ENCODE measurements around the gene EFNA1.

EFNA1 gene, protein sequence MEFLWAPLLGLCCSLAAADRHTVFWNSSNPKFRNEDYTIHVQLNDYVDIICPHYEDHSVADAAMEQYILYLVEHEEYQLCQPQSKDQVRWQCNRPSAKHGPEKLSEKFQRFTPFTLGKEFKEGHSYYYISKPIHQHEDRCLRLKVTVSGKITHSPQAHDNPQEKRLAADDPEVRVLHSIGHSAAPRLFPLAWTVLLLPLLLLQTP

DNA sequence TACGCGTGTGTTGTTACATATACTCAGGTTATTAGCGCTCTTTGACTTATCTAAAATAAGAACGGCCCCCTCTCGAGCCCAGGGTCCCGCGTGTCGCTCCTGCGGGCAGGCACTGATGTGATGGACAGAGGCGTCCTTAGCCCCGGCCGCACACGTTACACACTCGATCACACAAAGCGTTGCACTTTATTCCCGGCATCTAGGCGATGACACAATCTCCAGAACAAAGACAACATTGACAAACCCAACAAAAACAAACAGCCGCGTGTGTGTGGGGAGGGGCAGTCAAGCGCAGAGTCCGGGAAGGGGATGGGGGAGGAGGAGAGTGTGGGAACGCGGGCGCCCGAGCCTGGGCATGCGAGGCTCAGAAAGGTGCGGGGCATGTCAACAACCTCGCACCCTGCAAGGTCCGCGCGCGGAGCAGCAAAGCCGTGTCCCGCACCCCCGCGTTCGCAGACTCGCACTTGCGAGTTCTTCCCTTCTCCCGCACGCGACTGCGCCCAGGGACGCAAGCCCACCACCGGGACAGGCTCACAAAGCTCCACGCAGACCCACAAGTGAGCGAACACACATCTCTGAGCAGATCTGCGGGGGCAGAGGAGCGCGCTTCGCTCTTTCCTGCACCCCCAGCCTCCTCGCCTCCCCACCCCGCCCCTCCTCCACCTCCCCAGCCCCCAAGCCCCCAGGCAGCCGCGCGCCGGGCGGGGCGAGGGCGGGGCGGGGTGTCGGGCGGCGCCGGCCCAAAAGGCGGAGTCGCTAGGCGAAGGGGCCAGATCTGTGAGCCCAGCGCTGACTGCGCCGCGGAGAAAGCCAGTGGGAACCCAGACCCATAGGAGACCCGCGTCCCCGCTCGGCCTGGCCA is at the start of gene EFNA1:
EFNA1 (plus strand) TSS at position 772 of the 862 bp plus-strand sequence. CDS start 102 bp downstream, outside the sequence.
- peaks cover 61% of the 10 kb centered on the region for H3K4me1 ChIP-seq (ENCODE audit: control insufficient read depth, insufficient read depth, low read length)
- no peaks in the 10 kb centered on the region for H3K9me3 ChIP-seq (ENCODE audit: control insufficient read depth, low read length)
- peak within 1 kb of the TSS; percentile 90 for H3K4me3 ChIP-seq (ENCODE audit: low read length)

DNA sequence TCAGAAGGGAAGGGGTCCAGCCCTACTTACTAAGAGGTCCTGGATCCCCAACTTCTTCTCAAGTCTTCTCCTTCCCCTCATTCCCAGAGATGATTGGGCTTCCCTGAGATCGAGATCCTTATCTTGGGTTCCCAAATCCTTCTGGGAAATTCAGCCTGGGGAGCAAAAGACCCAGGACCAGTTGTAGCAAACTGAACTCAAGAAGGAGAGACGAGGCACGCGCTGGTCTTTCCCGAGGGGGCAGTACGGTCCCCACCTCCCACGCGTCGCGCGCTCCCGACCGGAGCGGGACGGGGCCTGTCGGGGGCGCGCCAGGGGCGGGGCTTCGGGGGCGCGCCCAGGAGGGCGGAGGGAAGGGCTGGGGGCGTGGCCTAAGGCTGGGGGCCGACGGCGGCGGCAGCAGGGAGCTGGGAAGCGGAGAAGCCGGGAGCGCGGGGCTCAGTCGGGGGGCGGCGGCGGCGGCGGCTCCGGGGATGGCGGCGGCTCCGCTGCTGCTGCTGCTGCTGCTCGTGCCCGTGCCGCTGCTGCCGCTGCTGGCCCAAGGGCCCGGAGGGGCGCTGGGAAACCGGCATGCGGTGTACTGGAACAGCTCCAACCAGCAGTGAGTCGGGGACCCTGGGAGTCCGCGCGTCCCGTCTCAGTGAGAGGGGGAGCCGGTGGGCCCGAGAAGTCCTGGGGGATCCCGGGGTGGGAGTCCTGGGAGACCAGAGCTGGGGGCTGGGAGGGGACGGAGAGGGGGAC is 49.0 kb upstream of the EFNA1 start, which contains the start of gene EFNA3:
EFNA3 (plus strand) TSS at position 369 of the 741 bp plus-strand sequence; CDS start at position 474, 105 bp downstream.
- Histone ChIP-seq H3K36me3 (ENCODE audit: control insufficient read depth, insufficient read depth, low read length) (no peaks in the 10 kb centered on the region), H3K4me3 (ENCODE audit: low read length) (no peak within 1 kb of the TSS), H3K4me1 (ENCODE audit: control insufficient read depth, insufficient read depth, low read length) (peaks cover 61% of the 10 kb centered on the region), H3K9ac (ENCODE audit: low read length) (peak within 1 kb of the TSS; percentile 30), H3K27me3 (ENCODE audit: control insufficient read depth, insufficient read depth, low read length) (peaks cover 47% of the 10 kb centered on the region), H3K9me3 (ENCODE audit: control insufficient read depth, low read length) (no peaks in the 10 kb centered on the region)

More for the DNA sequence above, at the start of gene EFNA1:
- Histone ChIP-seq H3K36me3 (ENCODE audit: control insufficient read depth, insufficient read depth, low read length) (peaks cover 4% of the 10 kb centered on the region), H3K9ac (ENCODE audit: low read length) (peak within 1 kb of the TSS; percentile 96), H3K27me3 (ENCODE audit: control insufficient read depth, insufficient read depth, low read length) (no peaks in the 10 kb centered on the region)

DNA sequence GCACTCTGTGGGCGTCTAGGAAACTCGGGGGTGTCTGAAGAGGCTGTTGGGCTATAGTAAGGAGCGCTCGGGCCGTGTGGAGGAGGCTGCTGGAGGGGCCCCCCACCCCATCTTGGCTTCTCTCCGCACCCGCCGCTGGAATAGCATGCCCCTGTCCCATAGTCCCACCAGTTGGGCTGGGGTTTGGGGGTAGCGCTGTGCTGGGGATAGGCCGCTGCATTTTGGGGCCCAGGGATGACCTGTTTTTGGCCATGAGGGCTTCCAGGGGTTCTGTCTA is 48.5 kb upstream of the EFNA1 start:
- Histone ChIP-seq H3K9me3 (ENCODE audit: control insufficient read depth, low read length) (no peaks in the 10 kb centered on the region), H3K27me3 (ENCODE audit: control insufficient read depth, insufficient read depth, low read length) (peaks cover 52% of the 10 kb centered on the region), H3K9ac (ENCODE audit: low read length) (no peak overlapping the region), H3K4me1 (ENCODE audit: control insufficient read depth, insufficient read depth, low read length) (peaks cover 66% of the 10 kb centered on the region), H3K36me3 (ENCODE audit: control insufficient read depth, insufficient read depth, low read length) (no peaks in the 10 kb centered on the region), H3K4me3 (ENCODE audit: low read length) (no peak overlapping the region)

DNA sequence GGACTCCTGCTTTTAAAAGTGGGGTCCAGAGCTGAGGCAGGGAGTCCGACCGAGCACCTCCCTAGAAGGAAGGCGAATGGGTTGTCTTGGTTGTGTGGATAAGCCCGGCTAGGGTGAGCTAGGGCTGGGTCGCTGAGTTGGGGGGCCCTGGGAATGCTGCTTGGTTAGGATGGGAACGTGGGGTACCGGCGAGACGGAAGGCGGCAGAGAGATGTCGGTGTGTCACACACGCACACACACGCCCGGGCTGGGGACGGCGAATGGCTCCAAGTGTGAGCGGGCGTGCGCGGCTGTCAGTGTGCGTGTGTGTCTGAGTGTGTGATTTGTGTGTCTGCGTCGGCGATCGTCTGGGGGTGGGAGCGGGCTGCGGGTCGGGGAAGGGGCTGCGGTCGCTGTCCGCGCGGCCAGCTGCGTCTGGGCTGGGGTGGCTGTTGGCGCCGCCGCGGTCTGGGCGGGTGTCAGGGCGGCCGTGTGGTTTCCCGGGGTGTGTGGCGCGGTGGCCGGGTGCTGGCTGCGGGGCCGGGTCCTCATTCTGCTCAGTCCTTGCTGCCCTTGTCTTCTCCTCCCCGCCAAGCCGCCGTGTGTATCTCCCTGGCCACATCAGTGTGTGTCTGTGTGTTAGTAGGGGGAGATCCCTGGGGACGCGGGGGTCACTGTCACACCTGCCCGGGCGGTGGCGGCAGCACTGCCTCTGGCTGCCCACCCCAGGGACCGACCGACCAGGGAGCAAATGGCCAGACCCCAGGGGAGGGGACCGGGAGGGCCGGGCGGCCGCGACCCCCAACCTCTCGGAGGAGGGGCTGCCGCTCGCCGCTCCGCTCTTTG is 48.0 kb upstream of the EFNA1 start:
- Histone ChIP-seq H3K9ac (ENCODE audit: low read length) (peak overlapping the region; percentile 30), H3K27me3 (ENCODE audit: control insufficient read depth, insufficient read depth, low read length) (peaks cover 57% of the 10 kb centered on the region), H3K36me3 (ENCODE audit: control insufficient read depth, insufficient read depth, low read length) (no peaks in the 10 kb centered on the region), H3K4me1 (ENCODE audit: control insufficient read depth, insufficient read depth, low read length) (peaks cover 72% of the 10 kb centered on the region), H3K9me3 (ENCODE audit: control insufficient read depth, low read length) (no peaks in the 10 kb centered on the region), H3K4me3 (ENCODE audit: low read length) (no peak overlapping the region)

DNA sequence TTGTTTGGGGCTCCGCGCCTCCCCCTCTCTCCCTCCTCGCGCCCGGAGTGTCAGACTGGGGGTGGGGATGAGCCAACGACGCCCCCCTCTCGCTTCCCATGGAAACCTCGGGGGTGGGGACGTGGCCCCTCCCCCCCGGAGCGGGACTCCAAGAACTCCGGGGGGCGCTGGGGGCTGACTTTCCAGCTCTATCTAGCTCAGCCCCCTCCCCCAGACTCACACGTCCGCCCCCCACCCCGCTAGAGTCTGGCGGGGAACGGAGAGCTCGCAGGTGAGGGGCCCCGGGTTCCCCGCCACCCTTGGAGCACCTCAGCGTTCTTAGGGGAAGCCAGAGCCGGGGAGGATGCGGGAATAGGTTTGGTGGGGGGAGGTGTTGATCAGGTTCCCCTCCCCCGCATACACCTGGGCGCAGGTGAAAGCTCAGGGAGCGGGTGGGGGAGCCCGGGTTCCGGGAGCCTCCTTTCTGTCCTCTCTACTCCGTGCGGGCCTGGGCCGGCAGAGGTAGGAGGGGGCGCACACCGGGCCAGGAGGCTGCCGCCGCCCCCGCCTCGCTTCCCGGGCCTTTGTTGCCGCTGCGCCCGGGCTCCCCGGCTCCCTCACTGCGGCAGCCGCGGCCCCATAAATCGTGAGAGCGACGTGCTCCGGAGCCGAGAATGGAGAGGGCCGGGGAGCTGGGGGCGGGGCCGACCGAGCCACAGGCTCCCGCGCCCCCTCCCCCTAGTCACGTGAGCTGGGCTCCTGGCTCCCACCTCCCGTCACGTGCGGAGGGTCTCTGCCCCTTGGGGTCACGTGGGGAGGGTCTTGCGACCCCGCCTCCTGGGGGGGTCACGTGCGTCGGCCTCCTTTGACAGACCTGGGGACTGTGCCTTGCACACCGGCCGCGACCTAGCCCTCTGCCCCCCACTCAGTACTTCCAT is 47.1 kb upstream of the EFNA1 start:
- H3K4me3 ChIP-seq (ENCODE audit: low read length) = no peak overlapping the region
- H3K9me3 ChIP-seq (ENCODE audit: control insufficient read depth, low read length) = no peaks in the 10 kb centered on the region
- no peak overlapping the region for H3K9ac ChIP-seq (ENCODE audit: low read length)
- peaks cover 75% of the 10 kb centered on the region for H3K4me1 ChIP-seq (ENCODE audit: control insufficient read depth, insufficient read depth, low read length)
- H3K27me3 ChIP-seq (ENCODE audit: control insufficient read depth, insufficient read depth, low read length) = peaks cover 57% of the 10 kb centered on the region
- H3K36me3 ChIP-seq (ENCODE audit: control insufficient read depth, insufficient read depth, low read length) = no peaks in the 10 kb centered on the region

DNA sequence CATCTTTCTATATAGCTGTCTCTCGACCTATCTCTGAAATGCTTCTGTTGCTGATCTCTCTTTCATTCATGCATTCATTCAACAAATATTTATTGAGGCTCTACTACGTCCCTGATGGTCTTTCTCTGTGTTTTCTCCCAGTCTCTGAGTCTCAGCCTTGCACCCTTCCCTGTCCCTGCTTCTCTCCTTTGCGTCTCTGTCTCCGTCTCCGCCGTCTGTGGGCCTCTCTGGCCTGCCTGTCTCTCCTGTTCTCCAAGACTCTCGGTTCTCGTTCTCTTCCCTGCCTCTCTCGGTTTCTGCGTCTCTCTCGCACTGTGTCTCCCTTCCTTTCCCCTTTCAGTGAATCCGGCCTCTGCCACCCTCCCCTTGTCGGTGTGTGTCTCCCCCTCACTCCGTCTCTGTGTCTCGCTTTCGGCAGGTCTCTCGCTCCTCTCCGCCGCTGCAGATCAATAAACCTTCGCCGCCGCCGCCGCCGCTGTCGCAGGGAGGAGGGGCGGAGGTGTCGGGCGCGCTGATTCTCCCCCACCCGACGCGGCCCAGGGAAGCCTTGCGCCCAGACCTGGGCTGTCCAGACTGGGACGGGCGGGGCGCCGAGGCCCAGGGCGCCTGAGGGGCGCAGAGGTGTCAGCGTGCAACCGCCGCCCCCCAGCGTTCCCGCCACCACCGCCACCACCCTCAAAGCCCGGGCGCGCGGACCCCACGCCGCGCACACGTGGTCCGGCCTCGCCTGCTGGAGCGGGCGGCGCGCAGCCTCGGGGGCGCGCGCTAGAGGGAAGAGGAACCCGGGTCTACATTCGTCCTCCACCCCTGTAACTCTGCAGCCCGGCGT is 46.0 kb upstream of the EFNA1 start:
- H3K27me3 ChIP-seq (ENCODE audit: control insufficient read depth, insufficient read depth, low read length) = peaks cover 57% of the 10 kb centered on the region

GRCh38 chr1:155082301-155083051 is 45.2 kb upstream of the EFNA1 start:
- Histone ChIP-seq H3K9me3 (ENCODE audit: control insufficient read depth, low read length) (no peaks in the 10 kb centered on the region), H3K4me3 (ENCODE audit: low read length) (peak overlapping the region; percentile 19), H3K9ac (ENCODE audit: low read length) (peak overlapping the region; percentile 18), H3K27me3 (ENCODE audit: control insufficient read depth, insufficient read depth, low read length) (peaks cover 57% of the 10 kb centered on the region), H3K4me1 (ENCODE audit: control insufficient read depth, insufficient read depth, low read length) (peaks cover 79% of the 10 kb centered on the region), H3K36me3 (ENCODE audit: control insufficient read depth, insufficient read depth, low read length) (no peaks in the 10 kb centered on the region)

More for the DNA sequence above, 46.0 kb upstream of the EFNA1 start:
- Histone ChIP-seq H3K9me3 (ENCODE audit: control insufficient read depth, low read length) (no peaks in the 10 kb centered on the region), H3K36me3 (ENCODE audit: control insufficient read depth, insufficient read depth, low read length) (no peaks in the 10 kb centered on the region), H3K9ac (ENCODE audit: low read length) (no peak overlapping the region), H3K4me1 (ENCODE audit: control insufficient read depth, insufficient read depth, low read length) (peaks cover 83% of the 10 kb centered on the region), H3K4me3 (ENCODE audit: low read length) (no peak overlapping the region)

DNA sequence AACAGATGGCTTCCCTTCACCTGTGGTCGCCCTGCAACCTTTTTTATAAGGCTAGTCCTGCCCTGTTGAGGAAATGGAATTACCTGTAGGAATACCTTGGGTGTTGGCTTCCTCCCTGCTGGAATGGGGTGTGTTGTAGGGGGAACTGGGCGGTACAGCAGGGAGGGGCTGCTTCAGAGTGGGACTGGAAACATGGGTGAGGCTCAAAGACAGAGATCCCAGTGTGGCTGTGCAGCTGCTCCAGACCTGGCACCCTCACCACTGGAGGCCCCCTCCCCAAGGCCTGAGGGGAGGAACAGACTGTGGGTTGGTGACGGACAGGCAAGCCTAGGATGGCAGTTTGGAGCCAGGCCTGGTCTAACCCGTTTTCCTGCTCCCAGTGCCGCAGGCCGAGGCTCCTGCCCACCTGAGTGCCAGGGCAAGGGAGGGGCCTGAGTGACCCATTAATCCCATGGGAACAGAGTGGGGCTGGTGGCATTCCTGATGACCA is 44.6 kb upstream of the EFNA1 start:
- H3K27me3 ChIP-seq (ENCODE audit: control insufficient read depth, insufficient read depth, low read length) = peaks cover 57% of the 10 kb centered on the region
- H3K9ac ChIP-seq (ENCODE audit: low read length) = peak overlapping the region; percentile 18
- no peaks in the 10 kb centered on the region for H3K9me3 ChIP-seq (ENCODE audit: control insufficient read depth, low read length)
- H3K4me3 ChIP-seq (ENCODE audit: low read length) = peak overlapping the region; percentile 19
- no peaks in the 10 kb centered on the region for H3K36me3 ChIP-seq (ENCODE audit: control insufficient read depth, insufficient read depth, low read length)
- peaks cover 73% of the 10 kb centered on the region for H3K4me1 ChIP-seq (ENCODE audit: control insufficient read depth, insufficient read depth, low read length)

DNA sequence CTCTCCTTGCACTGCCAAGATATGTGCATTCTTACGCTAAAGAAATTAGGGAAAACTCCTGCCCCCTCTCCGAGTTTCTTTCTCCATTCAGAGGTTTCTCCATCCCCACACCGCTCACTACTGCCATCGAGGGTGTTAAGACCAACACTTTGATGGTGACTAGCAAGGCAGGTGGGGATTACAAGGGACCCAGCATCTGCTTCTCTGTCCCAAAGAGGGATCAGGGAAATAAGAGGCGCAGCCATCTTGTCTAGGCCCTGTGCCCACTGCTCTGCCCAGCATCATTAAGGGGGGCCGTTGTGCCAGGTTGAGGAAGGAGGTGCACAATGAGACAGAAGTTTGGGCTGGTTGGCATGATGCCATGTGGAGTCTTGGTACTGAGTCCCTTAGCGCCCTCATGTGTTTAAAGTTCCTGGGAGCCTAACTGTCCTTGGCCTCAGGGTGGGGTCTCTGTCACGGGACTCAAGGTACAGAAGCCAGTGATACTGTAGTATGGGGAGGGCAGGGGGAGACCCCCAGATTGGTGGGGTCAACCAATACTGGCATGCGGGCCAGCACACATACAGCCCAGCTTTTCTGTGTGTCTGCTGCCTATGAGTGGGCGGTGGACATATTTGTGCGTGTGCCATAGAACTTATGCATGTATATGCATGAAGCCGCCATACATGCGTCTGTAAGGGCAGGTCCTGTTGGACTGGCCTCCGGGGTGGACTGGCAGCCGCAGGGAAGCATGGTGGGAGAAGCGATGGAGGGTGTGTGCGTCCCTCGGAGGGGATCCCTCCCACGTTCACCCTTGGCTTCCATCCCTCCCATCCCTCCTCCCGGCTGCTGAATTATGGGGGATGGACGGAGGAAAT is 43.6 kb upstream of the EFNA1 start:
- peak overlapping the region; percentile 75 for H3K9ac ChIP-seq (ENCODE audit: low read length)
- no peaks in the 10 kb centered on the region for H3K36me3 ChIP-seq (ENCODE audit: control insufficient read depth, insufficient read depth, low read length)
- peaks cover 56% of the 10 kb centered on the region for H3K27me3 ChIP-seq (ENCODE audit: control insufficient read depth, insufficient read depth, low read length)
- peak overlapping the region; percentile 87 for H3K4me3 ChIP-seq (ENCODE audit: low read length)
- no peaks in the 10 kb centered on the region for H3K9me3 ChIP-seq (ENCODE audit: control insufficient read depth, low read length)
- peaks cover 67% of the 10 kb centered on the region for H3K4me1 ChIP-seq (ENCODE audit: control insufficient read depth, insufficient read depth, low read length)

Data from mucosa of stomach (tissue), 1 donor.